ENCODE results near the gene RAB35. TPM values are rescaled to one million over a fixed set of nuclear protein-coding genes. Genes with fewer than 3 reads are reported as not detected.

RAB35 gene
- total and polyA plus RNA-seq, 2 experiments from 2014 or later = 22.6 to 24.0 TPM

DNA sequence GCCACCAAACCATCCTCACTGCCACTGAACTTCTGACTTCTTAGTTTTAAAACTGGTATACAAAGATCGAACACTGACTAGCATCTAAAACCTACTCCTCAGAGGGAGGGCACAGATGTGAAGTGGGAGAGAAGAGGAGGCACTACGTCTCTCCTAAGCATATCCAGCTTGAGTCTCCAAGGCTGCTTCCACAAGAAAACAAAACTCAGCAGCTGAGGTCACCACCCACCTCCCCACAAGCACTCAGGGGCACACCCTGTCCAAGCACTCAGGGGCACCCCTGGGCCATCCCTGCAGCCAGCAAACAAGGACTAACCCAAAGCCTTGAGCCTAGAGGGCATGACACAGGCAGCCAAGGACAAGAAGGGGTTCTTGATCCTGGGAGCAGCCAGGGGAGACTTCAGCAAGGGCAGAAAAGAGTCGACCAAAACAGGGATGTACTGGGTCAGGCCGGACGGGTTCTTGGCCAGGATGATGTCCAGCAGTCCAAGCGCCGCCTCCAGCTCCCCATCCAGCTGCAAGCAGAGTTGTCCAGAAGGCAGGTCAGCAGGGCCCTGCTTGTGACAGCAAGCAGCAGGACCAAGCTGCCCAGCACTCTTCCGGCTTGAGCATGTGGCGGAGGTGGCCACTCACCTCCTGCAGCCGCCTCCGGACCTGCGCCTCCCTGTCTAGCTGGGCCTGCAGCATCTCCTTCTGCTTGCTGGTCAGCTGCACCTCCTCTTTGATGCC is 43.1 kb upstream of the RAB35 start:
- no peaks in the 10 kb centered on the region for H3K4me1 ChIP-seq (ENCODE audit: insufficient read depth)
- no peak overlapping the region for H3K4me3 ChIP-seq
- H3K27ac ChIP-seq = no peak overlapping the region
- H3K79me2 ChIP-seq = no peaks in the 10 kb centered on the region
- H2AFZ ChIP-seq = no peak overlapping the region
- no peak for TF ChIP-seq EZH2 (IDR thresholded peaks at IDR 0.05; ENCODE audit: borderline replicate concordance)
- TF ChIP-seq EZH2phosphoT487 (IDR thresholded peaks at IDR 0.05; ENCODE audit: low read depth, severe bottlenecking, unreplicated experiment) = no peak
- TF ChIP-seq, protein P1, sequence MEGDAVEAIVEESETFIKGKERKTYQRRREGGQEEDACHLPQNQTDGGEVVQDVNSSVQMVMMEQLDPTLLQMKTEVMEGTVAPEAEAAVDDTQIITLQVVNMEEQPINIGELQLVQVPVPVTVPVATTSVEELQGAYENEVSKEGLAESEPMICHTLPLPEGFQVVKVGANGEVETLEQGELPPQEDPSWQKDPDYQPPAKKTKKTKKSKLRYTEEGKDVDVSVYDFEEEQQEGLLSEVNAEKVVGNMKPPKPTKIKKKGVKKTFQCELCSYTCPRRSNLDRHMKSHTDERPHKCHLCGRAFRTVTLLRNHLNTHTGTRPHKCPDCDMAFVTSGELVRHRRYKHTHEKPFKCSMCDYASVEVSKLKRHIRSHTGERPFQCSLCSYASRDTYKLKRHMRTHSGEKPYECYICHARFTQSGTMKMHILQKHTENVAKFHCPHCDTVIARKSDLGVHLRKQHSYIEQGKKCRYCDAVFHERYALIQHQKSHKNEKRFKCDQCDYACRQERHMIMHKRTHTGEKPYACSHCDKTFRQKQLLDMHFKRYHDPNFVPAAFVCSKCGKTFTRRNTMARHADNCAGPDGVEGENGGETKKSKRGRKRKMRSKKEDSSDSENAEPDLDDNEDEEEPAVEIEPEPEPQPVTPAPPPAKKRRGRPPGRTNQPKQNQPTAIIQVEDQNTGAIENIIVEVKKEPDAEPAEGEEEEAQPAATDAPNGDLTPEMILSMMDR (IDR thresholded peaks at IDR 0.05; ENCODE audit: poor library complexity) = no peak
- DNase-seq (ENCODE audit: low spot score) = no peak
- no peaks in the 10 kb centered on the region for H3K9me3 ChIP-seq (ENCODE audit: low read depth)
- H3K36me3 ChIP-seq (replicated peaks; ENCODE audit: insufficient read depth, low read depth) = no peaks in the 10 kb centered on the region
- no peaks in the 10 kb centered on the region for H3K27me3 ChIP-seq
- no peaks in the 10 kb centered on the region for H4K20me1 ChIP-seq (ENCODE audit: insufficient read depth, poor library complexity, severe bottlenecking)
- WGBS (ENCODE audit: low lambda C conversion rate, missing lambda C conversion rate) = 98% methylated on average over 12 of the region's 12 CpGs
- no peak overlapping the region for H3K4me2 ChIP-seq
- no peaks in the 10 kb centered on the region for H3K9me2 ChIP-seq (replicated peaks; ENCODE audit: insufficient read depth)

DNA sequence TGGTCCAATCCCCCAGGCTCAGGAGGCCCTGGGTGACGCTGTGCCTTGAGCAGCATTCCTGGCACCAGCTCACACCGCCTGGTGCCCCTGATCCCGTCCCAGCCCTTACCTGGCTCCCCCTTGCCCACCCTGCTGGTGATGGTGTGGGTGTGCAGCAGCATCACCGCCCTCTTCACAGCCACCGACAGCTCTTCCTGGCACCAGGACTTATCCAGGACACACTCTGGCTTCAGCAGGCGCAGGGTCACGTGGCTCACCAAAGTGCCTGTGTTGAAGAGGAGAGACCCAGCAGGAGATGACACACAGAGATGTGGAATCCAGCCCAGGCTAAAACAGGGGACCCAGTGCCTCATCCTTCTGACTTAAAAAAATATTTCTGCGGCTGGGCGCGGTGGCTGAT is 41.8 kb upstream of the RAB35 start:
- Histone ChIP-seq H3K9me3 (ENCODE audit: low read depth) (no peaks in the 10 kb centered on the region), H3K79me2 (no peaks in the 10 kb centered on the region), H3K27ac (no peak overlapping the region), H3K4me2 (no peak overlapping the region), H3K36me3 (replicated peaks; ENCODE audit: insufficient read depth, low read depth) (no peaks in the 10 kb centered on the region), H3K4me1 (ENCODE audit: insufficient read depth) (no peaks in the 10 kb centered on the region), H3K4me3 (no peak overlapping the region), H4K20me1 (ENCODE audit: insufficient read depth, poor library complexity, severe bottlenecking) (no peaks in the 10 kb centered on the region), H2AFZ (no peak overlapping the region), H3K27me3 (no peaks in the 10 kb centered on the region), H3K9me2 (replicated peaks; ENCODE audit: insufficient read depth) (no peaks in the 10 kb centered on the region)
- WGBS (ENCODE audit: low lambda C conversion rate, missing lambda C conversion rate) = over 99% methylated on average over 10 of the region's 10 CpGs
- no peak for TF ChIP-seq EZH2 (IDR thresholded peaks at IDR 0.05; ENCODE audit: borderline replicate concordance)
- no peak for DNase-seq (ENCODE audit: low spot score)

DNA sequence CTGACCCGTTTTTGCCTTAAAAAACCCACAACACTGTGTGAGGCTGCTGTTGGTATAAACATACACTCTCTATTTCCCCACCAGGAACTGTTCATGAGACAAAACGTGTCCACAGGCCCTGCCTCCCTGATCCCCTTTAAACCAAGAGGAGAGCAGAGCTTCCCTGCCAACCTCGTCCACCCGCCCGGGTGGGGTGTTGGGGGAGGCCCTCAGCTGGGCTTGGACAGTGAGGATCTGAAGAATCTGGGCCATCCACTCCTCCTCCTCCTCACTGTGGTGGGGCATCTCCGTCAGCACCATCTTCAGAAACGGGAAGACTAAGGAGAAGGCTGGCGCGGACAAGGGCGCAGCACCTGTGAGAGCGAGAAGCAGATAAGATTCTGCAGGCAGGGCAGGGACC is 41.1 kb upstream of the RAB35 start:
- Histone ChIP-seq H3K9me3 (ENCODE audit: low read depth) (no peaks in the 10 kb centered on the region), H3K4me2 (no peak overlapping the region), H3K27ac (no peak overlapping the region), H3K36me3 (replicated peaks; ENCODE audit: insufficient read depth, low read depth) (no peaks in the 10 kb centered on the region), H3K4me1 (ENCODE audit: insufficient read depth) (no peaks in the 10 kb centered on the region), H4K20me1 (ENCODE audit: insufficient read depth, poor library complexity, severe bottlenecking) (no peaks in the 10 kb centered on the region), H3K4me3 (no peak overlapping the region), H3K27me3 (no peaks in the 10 kb centered on the region), H2AFZ (no peak overlapping the region), H3K79me2 (no peaks in the 10 kb centered on the region), H3K9me2 (replicated peaks; ENCODE audit: insufficient read depth) (no peaks in the 10 kb centered on the region)
- DNase-seq (ENCODE audit: low spot score) = no peak
- TF ChIP-seq, protein P1 (IDR thresholded peaks at IDR 0.05; ENCODE audit: poor library complexity) = no peak
- TF ChIP-seq EZH2 (IDR thresholded peaks at IDR 0.05; ENCODE audit: borderline replicate concordance) (no peak), EZH2phosphoT487 (IDR thresholded peaks at IDR 0.05; ENCODE audit: low read depth, severe bottlenecking, unreplicated experiment) (no peak)
- 97% methylated on average over 11 of the region's 11 CpGs for WGBS (ENCODE audit: low lambda C conversion rate, missing lambda C conversion rate)

DNA sequence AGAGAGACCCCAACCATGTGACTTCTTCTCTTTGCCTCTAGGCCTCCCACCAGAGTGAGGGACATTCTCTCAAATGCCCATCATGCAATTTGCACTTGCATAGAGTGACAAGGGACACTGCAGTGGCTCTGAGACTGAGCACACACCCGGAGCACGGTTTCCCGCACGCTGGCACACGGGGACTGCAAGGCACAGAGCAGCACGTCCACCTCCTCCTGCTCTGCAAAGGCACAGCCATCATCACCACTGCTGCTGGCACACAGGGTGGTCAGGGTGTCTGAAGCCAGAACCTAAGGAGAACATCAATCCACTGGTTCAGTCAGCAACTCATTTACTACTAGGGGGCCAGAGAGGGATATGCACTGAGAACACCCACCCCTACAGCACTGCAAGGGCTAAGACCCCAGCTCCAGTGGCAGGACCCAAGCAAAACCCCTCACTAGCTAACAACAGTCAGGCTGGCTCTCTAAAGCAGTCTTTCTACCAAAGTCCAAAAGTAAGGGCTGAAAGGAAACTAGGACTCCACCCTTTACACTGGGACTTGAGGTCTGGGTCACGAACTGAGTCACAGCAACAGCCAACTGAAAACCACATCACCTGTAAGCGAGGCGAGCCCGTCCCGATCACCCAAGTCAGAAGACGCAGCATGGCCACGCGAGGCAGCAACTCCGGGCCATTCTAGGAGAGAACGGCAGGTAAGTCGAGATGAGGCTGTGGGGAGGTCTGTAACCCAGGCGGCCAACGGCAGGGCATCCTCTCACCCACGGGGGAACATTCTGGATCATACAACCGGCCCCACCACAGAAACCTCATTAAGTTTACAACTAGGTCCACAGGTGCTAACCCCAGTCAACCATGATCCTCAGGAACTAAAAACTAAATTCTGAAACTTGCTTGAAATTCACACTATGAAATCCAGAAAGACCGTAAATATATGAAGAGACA is 40.0 kb upstream of the RAB35 start:
- no peaks in the 10 kb centered on the region for H4K20me1 ChIP-seq (ENCODE audit: insufficient read depth, poor library complexity, severe bottlenecking)
- no peak overlapping the region for H2AFZ ChIP-seq
- no peak for TF ChIP-seq EZH2phosphoT487 (IDR thresholded peaks at IDR 0.05; ENCODE audit: low read depth, severe bottlenecking, unreplicated experiment)
- TF ChIP-seq EZH2 (IDR thresholded peaks at IDR 0.05; ENCODE audit: borderline replicate concordance) = no peak
- TF ChIP-seq, protein P1 (IDR thresholded peaks at IDR 0.05; ENCODE audit: poor library complexity) = no peak
- no peaks in the 10 kb centered on the region for H3K27me3 ChIP-seq
- WGBS (ENCODE audit: low lambda C conversion rate, missing lambda C conversion rate) = 97% methylated on average over 22 of the region's 22 CpGs
- H3K36me3 ChIP-seq (replicated peaks; ENCODE audit: insufficient read depth, low read depth) = no peaks in the 10 kb centered on the region
- no peaks in the 10 kb centered on the region for H3K9me2 ChIP-seq (replicated peaks; ENCODE audit: insufficient read depth)
- H3K27ac ChIP-seq = no peak overlapping the region
- H3K9me3 ChIP-seq (ENCODE audit: low read depth) = no peaks in the 10 kb centered on the region
- no peak overlapping the region for H3K4me3 ChIP-seq
- no peak overlapping the region for H3K4me2 ChIP-seq
- DNase-seq (ENCODE audit: low spot score) = no peak
- H3K4me1 ChIP-seq (ENCODE audit: insufficient read depth) = no peaks in the 10 kb centered on the region
- H3K79me2 ChIP-seq = no peaks in the 10 kb centered on the region
